Measurements from ENCODE around the gene MBLAC1.

The MBLAC1 gene

DNA sequence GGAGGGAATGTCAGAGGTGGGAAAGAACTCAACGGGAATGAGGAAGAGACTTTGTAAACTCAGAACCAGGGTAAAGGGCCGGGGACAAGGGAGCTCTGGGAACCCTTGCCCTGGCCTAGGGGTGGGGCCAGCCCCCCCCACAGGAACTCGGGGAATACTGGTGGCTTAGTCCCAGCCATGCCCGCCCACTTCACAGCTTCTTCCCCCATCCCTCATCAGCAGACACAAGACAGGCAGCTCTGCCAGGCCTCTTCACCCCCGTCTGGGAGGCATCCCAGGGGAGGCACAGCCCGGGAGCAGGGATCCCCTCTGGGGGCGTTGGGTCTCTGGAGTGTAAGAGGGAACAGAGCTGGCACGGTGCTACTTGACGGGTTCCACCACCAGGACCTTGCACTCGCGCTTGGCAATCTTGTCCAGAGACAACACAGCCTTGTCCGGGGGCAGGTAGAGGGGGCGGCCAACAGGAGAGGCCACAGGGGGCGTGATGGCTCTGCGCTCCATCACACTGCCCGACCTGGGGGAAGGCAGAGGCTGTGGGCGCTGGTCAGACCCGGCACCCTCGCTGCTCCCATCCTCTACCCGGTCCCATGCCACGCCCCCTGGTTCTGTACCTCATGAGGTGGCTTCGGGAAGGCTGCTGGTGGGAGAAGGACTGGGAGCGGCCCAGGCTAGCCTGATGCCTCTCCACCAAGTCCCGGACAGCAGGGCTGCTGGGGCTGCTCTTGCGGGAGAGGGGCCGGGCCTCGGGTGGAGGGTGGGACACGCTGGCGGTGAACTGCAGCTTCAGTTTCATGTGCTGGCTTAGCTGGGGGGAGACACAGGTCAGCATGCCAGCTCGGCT is 28.1 kb downstream of the MBLAC1 start:
- DNase-seq: no peak

DNA sequence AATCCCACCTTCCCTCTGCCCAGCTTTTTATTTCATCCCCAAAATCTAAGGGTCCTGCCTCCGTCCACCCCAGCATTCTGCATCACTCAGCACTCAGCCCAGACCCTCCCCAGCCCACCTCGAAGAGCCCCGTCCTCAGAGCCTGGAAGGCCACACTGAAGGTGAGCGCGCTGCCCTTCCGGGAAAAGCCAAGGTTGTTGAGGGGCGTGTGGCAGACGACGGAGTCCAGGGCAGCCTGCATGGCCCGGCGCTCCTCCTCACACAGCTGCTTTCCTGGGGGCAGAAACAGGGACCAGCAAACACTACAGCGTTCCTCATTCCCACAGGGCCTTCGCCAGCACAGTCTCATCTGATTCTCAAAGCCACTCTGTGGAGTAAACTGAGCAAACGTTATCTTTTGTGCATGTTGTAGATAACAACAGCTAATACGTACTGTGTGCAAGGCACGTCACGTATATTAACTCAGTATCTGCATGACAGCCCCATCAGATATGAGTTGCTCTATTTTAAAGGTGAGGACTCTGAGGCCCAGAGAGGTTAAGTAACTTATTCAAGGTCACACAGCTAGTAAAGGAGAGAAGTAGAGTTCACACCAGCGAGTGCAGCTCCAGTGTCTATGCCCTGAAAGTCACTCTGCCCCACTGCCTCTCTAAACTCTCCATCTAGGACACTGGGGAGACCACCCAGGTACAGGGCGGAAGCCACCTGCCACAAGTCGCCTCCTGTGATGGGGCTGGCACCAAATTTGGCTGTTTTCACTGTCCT is 29.0 kb downstream of the MBLAC1 start:
- no peak for DNase-seq

DNA sequence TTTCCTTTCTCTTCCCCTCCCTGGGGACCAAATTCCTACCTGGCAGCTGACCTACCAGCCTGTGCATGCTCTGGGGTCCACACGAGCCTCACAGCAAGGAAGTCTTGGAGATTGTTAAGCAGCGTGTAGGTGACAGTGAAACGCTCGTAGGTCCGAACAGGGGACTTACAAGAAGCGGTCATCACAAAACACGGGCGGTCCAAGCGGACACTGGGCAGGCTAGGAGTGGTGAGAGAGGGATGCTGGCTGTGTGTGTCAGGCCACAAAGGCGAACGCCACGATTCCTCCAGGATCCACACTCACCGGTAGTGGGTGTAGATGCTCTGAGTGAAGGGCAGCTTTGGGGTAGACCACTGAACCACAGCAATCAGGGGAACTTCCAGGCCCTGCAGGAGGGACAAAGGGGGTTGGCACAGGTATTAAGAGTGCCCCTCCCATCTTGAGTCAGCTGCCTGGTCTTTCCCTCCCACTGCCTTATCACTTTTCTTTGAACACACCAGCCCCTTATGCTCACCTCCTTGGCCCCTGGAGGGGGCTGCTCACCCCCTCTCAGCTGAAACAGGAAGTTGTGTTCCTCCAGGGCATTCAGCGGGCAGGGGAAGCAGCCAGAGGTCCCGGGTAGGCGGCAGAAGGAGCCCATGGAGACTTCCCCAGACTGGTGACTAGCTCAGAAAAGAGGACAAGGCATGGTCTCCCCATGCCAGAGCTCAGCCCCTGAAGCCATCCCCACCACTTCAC is 29.7 kb downstream of the MBLAC1 start:
- no peak for DNase-seq

DNA sequence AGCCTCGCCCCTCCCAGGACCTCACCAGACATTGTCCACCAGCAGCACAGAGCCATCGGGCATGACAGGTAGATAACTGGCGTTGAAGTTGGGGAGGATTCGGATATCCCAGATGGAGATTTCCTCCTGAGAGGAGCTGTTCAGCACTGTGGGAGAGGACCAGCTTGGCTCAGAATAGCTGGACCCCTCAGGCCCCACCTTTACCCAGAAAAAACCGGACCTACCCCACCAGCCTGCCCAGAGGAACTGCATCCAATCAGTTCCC is 30.2 kb downstream of the MBLAC1 start:
- no peak for DNase-seq

DNA sequence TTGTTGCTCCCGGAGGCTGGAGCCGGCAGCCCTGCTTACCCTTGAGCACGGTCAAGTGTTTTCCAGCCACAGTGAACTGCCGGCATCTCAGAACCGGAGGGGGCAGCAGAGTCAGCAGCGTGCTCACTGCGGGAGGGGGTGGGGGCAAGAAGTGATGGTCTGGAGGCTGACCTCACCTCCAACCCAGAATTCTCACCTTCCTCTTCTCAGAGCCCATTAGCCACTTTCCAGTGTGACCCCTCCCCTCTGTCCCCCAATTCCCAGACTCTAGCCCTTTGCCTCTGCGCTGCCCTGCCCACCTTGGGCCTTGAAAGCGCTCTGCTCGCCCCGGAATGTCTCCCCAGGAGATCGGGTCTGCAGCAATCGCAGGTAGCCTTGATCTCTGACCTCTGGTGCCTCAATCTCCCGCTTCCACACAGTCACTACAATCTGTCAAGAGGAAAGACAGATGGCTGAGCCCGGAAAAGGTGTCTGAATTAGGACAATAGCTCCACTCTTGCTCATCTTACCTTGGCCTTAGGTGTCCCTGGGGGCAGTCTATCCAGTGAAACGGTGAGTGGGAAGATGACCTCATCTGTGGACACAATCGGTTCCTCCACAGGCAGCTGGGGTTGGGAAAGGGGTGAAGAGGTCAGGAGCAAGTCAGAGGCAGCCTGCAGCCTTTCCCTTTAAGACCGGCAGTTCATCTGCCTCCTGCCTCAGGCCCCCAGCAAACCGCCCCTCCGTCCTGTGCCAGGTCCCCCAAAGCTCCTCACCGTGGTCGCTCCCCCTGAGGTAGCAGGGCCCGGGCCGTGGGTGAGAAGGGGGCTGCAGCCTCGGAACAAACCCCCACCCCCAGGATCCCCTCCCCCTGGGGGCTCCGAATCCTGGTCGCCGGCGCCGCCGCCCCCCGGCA is 30.8 kb downstream of the MBLAC1 start:
- no peak for DNase-seq

DNA sequence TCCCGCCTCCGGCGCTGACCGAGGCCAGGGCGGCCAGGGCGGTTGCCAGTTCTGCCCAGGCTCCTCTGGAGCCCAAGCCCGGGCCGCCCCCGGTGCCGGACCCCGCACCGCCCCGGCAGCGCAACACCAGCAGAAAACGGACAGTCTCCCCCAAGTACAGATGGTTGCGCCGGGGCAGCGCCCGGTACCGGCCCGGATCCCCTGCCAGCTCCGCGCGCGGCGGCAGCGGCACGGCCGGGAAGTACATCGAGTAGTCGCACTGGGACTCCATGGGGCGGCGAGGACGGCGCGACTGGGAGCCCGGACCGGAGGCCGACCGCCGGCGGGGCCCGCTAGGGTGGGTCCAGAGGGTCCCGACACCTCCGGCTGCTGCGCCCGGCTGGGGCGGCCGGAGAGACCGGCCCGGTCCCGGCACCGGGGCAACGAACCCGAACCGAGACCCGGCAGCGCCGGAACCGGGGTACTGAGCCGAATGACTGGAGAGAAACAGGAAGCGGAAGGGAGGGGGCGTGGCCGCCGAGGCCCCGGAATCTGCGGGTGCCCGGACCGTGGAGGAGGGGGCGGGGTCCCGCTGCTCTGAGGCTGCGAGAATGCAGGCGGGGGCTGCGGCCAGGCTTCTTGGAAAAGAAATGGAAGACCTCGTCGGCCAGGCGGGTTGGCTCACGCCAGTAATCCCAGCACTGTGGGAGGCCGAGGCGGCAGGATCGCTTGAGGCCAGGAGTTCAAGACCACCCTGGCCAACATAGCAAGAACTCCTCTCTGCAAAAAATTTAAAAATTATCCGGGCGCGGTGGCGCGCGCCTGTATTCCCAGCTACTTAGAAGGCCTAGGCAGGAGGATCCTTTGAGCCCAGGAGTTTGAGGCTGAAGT is 31.7 kb downstream of the MBLAC1 start, which contains the start of gene TRAPPC14:
Gene TRAPPC14, minus strand, starts transcription at position 495 of the 870 bp plus-strand sequence. Its CDS starts 224 bp downstream, at position 271.
- peak; percentile 86 for DNase-seq

DNA sequence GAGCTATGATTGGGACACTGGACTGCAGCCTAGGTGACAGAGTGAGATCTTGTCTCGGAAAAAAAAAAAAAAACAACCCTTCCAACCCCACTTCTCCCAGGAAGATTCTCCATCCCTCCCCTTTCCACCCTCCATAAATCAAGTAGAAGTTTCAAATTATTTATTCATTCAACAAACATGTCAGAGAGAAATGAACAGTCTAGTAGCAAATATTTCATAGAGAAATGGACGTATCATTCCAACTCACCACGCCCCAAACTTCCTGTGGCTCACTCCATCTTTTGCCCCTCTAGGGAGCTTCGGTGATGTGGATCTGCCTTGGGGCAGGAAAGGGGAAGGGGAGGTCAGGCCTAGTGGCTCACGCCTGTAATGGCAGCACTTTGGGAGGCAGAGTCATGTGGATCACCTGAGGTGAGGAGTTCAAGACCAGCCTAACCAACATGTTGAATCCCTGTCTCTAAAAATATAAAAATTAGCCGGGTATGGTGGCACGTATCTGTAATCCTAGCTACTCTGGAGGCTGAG is 32.4 kb downstream of the MBLAC1 start:
- no peak for DNase-seq

DNA sequence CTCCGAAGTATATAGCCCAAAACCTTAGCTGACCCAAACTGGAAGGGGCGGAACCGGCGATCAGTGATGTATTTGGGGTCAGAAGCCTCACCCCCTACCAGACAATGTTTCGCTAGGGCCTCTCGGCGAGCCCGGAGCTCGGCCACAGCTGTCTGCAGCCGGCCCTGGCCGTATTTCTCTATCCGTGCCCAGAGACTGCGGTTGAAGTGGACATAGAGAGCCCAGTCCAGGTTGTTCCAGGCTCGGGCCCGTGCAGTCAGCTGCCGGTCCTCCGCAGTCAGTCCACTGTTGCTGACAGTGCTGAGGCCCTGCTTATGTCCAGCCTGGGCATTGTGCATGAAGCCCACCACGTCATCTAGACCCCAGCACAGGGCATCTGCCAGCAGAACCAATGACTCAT is 33.3 kb downstream of the MBLAC1 start:
- DNase-seq: no peak

DNA sequence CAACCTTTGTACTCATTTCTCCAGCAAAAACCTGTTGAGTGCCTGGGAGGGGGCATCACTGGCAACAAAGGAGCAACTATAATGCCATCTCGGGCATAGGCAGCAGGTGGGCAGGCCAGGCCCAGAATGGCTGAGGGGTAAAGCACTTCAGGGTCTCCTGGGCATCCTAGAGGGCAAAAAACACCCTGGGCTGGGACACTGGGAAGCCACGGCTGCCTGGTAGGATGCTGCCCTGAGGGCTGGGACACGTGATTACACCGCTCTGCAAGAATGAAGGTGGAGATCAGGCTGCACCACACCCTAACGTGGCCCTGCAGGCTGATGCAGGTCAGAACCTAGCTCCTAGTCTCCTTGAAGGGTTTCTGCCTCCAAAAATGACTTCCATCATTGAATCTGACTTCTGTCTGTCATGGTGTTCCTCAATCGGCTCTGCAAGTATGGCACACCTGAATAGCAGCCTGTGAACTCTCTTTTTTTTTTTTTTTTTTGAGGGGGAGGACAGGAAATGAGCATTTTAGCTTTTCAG is 36.3 kb downstream of the MBLAC1 start:
- no peak for DNase-seq

DNA sequence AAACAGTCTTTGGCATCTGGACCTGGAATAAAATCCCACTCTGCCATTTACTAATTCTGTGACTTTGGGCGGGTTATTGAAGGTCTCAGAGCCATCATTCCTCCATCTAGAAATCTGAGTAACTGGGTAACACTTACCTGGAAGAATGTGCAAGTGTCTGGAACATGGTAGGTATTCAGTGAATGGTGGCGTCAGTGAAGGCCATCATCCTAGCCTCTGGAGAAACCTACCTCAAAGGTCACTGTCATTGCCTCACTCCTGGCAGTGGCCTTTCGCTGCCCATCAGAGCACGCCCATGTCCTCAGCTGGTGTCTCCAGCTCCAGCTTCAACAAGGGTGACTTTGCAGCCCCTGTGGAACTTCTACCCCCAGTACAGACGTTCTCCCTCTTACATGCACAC is 37.1 kb downstream of the MBLAC1 start:
- DNase-seq: no peak

DNA sequence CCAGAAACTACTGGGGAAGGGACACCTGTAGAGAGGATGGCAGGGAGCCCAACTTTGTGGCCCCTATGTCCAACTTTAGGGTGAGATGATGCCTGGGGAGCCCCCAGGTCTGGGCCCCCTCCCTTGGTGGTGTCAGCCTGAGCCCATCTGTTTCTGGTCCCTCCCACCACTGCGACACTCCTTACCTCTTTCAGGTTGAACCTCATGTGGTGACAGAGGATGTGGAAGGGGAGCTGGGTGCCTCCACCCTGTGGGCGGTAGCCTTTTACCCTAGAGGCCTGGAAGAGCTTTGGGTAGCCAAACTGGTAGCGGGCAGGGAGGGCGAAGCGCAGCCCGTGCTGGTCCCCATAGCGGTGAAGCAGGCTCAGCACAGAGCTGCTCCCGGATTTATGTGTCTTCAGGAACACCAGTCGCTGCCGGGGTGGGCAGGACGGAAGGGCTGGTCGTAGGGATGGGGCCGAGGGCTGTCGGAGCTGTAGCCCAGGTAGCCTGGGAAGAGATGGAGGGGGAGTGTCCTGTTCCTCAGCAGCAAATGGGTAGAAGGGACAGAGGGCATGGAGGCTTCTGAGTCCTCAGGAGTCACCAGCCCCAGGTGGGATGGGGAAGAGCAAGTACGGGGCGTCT is 39.7 kb downstream of the MBLAC1 start:
- DNase-seq: no peak

DNA sequence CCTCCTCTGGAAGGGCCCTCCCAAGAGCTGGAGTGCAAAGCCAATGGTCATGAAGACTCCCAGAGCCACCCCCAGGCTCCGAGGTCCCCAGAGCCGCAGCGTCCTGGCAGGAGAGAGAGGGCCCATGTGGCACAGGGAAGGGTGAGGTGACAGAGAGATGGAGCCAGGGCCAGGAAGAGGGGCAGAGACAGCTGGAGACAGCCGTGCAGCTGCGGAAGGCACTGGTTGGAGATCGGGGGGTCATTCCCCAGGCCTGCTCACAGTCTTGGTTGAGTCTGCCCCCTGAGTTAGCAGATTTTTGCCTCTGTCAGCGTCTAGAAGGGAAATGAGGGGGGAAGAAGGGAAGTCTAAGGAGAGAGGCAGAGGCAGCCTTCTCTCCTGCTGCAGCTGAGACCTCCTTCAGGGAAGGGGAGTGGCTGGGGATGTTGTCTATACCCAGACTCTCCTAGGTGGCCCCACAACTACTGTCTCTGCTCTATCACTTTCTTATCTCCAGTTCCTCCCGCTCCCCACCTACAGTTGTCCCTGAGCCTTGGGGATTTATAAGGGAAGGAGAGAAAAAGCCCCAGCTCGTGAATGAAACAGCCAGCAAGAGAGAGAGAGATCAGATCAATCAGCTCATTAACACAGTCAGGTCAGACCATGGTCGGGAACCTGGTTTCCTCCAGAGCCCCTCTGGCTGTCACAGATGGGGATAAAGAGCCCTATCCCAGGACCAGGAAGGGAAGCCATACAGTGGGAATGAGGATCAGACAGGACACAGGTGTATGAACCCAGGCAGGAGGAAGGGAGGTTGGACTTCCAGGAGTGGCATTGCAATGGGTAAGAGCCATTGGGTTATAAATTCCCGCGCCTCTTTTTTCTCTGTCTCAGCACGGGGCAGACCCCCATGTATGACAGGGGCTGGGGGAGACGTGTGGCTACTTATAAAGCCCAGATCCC is 40.5 kb downstream of the MBLAC1 start:
- no peak for DNase-seq

DNA sequence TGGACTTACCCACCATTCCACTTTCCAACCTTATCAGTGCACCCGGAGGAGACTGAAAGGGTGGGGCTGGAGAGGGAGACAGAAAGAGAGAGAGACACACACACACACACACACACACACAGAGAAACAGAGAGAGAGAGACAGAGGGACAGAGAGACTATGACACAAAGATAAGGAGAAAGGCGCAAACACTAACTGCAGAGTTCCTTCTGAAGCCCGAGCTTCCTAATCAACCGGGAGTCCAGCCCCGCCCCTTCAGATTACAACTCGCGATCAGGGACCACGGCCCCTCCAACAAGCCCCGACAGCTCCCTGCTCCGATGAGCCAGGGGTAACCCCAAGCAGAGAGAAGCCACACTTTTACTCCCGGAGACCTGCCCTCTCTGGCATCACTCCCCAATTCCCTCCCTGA is 41.2 kb downstream of the MBLAC1 start:
- peak; percentile 26 for DNase-seq

DNA sequence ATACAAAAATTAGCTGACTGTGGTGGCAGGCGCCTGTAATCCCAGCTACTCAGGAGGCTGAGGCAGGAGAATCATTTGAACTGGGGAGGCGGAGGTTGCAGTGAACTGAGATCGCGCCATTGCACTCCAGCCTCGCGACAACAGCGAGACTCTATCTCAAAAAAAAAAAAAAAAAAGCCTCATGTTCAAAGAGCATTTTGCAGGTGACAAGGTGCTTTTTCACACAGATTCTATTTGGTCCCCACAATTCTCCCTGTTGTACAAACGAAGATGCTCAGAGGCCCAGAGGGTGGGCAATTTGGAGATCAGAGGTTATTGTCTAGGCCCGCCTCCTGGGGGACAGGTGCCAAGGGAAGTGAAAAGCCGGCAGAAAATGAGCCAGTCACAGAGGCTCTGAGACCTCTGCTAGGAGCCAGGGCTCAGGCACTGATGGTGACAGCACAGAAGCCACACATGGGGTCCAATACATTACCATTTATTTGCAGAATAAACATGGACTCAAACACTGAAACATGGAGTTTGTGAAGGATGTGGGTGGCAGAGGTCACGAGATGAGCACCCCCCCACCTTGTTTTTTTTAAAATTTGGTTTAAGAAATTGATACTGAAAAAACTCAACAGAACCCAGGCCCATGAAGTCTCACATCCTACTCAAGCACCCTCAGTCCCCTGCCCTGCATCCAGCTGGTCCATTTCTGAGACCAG is 42.5 kb downstream of the MBLAC1 start:
- peak; percentile 7 for DNase-seq

DNA sequence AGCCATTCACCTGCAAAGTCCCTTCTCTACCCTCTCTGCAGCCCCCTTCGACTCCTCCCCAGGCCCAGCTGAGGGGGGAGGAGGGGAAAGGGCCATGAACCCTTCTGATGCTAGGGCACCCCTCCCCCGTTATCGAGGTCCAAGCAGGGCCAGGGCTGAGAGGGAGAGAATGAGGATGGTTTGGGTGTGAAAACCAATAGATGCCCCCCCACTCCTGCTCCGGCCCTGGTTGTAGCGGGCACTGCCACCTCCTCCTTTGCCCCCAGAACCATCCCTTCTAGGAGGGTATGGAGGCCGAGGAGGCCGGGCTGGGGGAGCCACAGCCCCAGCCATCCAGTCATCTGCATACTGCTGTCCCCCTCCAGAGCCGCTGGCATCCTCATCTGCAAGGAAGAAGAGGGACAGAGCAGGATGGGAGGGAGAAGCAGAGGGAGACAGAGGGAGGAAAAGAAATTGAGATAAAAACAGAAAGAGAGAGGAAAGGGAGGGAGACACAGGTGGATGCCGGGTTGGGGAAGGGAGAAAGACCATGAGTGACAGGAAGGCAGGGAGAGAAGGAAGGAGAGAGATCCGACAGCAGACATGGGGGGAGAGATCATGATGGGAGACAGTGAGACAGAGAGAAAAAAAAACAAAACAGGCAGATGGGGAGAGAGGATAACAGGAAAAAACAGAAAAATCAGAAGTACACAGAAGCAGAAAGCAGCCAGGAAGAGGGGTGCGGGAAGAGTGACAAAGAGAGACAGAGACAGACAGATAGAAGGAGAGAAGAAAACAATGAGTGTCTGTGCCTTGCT is 43.5 kb downstream of the MBLAC1 start:
- DNase-seq: no peak

DNA sequence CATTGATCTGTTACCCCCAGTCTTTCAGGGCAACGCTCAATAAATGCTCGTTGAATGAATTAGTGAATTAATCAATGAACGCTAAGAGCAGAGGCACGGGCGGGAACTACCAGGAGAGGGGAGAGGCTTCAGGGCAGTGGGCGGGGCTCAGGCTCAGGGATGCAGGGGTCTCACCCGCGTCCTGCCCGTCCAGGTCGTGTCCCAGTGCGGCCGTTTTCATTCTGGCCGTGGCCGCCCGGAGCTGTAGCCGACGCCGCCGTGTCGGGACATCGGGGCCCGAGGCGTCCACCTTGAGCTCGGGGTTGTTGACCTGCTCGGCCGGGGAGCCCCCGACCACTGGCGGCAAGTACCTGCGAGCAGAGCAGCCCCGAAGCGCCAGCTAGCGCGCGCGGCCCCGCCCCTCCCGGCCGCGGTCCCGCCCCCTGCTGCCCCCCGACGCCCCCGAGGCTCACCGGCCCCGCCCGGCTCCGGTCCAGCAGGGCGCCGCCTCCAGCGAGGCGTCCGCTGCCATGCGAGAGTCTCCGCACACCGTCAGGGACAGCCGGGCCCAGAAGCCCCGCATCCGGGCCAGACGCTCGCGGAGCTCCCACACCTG is 44.4 kb downstream of the MBLAC1 start:
- no peak for DNase-seq

DNA sequence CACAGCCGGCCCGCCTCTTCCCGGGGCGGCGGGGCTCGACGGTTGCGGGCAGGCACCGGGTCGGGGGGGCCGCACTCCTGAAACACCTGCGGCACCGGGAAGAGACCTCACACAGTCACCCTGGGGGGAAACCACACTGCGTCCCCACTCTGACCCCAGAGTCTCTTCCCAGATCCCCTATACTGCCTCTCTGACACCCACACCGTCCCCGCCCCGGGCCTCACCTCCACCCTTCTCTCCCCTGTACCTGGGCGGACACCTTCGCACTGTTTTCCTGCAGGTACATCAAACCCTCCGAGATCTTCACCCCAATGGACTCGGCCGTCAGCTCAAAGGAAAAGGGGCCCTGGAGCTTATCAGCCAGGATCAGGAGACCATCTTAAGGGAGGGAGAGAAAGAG is 45.1 kb downstream of the MBLAC1 start:
- DNase-seq: no peak
